Hippocampal formation (tissue), 2 donors: ENCODE data around the gene TOPBP1.
"Not testable (repeated sequence)": the region's sequence is repeated elsewhere in the genome, so short reads cannot be mapped to it uniquely, and the experiment has no call there.

Source experiments
- DNase-seq, 2 donors: peaks; one replicate each; lab custom pipeline; 2025; lab: John Stamatoyannopoulos, UW

The TOPBP1 gene

DNA sequence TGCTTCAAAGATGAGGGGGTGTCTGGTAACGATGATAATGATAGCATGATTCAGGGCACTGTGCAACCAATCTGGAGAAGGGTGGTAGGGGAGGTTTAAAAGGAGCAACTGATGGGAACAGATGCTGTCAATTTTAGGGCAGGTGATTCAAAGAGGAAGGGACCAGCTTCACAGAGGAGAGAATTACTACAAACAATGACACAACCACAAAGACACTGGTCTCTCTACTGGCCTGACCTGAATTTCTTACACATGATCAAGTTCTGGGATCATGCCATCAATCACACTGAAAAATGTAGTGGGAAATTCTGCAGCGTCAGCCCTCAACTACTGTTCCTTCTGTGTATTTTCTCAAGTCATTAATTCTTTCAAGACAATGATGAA is 90.8 kb downstream of the TOPBP1 start:
- no peak for DNase-seq

GRCh38 chr3:133570139-133570936 is 91.4 kb downstream of the TOPBP1 start:
- DNase-seq, result no peak

DNA sequence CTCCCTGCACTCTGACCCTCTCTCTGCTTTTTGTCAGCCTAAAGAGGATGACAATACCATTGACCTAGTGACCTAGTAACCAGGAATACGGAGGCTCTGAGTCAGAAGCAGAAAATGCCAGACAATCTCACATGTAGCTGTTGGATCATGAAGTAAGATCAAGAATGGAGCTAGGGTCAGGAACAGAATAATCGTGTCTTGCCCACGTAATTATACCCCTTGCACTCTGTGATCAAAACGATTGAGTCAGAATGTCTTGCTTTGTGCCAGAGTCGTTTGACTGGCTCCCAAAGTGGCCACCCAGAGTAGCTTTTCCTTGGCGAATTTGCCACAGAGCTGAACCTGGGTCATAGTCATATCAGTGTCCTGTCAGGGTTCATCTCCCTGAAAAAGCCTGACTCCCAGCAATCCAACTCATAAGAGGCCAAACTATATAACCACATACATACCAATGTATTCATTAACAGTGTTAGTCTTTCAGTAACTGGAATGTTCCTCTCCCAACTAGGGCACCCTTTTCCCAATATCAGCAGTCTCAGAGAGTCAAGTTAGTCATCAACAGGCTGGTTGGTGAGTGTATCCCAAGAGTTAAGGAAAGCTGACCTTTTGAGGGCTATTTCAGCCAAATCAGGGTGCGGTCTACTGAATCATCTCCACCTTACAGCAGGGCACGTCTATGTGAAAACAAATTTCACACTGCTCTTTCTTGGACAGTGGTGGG is 93.3 kb downstream of the TOPBP1 start:
- DNase-seq, result no peak

- DNase-seq, result no peak
Observed at GRCh38 chr3:133563816-133564215, 97.9 kb downstream of the TOPBP1 start.

DNA sequence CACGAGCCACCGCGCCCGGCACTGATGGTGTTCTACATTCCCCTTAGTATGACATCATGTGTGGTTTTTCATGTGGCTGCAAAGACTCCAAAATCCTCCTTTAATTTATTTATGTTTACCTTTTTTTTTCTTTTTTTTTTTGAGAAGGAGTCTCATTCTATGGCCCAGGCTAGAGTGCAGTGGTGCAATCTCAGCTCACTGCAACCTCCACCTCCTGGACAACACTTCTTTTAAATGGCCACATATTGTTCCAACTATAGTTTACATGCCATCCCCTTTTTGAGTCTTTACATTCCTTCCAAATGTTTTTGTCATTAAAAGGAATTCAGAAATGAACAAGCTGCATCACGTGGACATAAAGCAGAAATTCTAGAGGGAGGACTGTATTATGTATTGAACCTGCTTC is 98.6 kb downstream of the TOPBP1 start:
- no peak for DNase-seq

GRCh38 chr3:133562376-133562775 is 99.4 kb downstream of the TOPBP1 start:
- DNase-seq, result no peak

DNA sequence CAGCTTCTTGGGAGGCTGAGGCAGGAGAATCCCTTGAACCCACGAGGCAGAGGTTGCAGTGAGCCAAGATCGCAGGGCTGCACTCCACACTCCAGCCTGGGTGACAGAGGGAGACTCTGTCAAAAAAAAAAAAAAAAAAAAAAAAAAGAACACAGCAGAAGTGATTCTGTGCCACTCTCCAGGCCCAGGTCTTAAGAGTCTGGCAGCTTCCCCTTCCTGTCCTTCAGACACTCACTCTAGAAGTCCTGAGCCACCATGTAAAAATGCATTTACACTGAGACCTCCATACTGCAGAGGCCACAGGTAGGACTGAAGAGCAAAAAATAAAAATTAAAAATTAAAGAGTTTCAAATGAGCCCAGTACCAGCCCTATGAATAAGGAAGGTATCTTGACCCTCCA is 100.1 kb downstream of the TOPBP1 start:
- no peak for DNase-seq

DNA sequence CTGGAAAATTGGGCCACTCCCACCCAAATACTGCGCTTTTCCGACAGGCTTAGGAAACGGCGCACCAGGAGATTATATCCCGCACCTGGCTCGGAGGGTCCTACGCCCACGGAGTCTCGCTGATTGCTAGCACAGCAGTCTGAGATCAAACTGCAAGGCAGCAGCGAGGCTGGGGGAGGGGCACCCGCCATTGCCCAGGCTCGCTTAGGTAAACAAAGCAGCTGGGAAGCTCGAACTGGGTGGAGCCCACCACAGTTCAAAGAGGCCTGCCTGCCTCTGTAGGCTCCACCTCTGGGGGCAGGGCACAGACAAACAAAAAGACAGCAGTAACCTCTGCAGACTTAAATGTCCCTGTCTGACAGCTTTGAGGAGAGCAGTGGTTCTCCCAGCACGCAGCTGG is 110.2 kb downstream of the TOPBP1 start:
- not testable (repeated sequence) for DNase-seq
